ENCODE measurements around the gene SOX13.
"Not testable (repeated sequence)": the region's sequence is repeated elsewhere in the genome, so short reads cannot be mapped to it uniquely, and the experiment has no call there.

The SOX13 gene

DNA sequence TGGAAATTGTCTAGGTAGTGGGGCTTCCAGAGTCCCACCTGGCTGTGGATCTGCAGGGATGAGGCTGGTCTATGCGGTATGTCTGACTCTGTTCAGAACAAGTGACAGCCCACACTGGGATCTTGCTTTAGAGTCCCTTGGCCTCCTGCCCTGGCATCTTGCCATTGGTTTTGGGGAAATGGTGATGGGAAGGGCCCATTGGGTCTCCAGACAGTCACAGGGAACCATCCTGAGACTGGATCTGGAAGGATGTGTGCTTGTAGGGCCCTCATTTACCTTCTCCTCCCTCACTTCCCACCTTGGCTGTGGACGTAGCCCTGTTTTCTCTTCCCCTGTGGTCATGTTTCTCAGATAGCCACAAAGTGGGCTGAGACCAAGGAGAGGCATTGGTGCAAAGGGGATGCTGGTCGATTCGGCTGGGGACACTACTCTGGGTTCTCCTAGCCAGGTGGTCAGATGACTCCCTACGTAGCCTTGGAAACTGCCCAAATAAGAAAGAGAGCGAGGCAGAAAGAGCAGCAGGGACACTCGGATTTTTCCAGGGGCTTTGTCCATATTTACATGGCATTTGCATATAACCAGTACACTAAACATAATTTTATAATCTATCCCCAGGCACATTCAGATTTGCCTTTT, 15.1 kb downstream of the SOX13 start:
- no peak for DNase-seq

DNA sequence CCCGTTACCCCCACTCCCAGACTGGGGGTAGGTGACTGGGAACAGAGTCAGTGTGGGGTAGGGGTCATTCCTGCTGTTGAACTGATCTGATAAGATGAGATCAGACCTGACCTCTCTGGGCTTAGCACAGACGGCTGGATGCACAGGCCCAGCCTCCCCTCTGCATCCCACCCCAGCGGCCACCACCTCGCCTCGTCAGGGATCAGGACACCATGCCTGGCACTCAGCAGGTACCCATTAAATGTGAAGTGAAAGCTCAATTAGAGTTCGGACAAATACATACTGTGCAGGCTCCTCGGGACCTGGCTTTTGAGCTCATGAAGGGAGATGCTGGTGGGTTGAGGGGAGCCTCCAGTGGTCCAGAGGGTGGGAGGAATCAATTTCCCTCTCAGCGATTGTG, 15.7 kb downstream of the SOX13 start:
- DNase-seq: no peak

DNA sequence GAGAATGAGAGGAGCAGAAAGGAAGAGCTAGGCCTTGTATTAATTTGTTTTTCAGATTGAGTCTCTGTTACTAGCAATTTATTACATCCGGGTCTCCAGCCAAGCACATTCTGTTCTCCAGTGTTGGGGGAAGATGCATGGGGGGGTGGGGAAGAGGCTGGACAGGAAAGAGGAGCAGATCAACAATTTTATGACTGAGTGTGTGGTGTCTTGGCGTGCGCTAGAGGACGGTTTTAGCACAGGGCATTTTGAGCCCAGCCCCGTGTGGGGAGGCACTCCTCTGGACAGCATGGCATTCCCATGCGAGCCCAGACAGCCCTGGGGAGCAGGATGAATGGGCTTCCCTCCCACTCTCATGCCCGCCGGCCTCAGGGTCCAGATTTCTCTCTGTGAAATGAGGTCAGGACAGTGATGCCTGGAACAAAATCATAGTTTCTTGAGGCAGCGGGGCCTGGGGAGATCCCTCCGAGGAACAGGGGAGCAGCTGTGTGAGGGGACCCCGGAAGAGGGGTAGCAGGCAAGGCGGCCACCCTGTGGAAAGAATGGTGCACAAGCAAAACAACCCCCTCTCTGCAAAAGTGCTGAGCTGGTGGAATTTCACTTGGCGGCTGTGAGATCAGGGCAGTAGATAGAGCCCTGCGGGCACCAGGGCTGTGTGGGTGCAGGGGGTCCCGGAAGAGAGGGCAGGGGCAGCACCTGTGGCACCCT, 16.3 kb downstream of the SOX13 start:
- DNase-seq: no peak

DNA sequence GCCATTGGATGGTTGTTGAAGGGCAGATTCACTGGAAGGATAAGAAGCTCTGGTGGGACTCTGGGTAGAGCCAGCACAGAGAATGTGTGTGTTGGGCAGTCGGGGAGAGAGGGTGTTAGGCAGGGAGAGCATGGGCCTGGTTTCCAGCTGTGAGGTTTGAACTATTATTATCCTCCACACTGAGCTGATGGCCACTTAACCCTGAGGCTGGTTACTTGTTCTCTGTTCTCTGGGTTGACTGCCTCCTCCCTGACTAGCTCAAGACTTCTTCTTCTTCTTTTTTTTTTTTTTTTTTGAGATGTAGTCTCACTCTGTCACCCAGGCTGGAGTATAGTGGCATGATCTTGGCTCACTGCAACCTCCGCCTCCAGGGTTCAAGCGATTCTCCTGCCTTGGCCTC, 17.2 kb downstream of the SOX13 start:
- DNase-seq: not testable (repeated sequence)

DNA sequence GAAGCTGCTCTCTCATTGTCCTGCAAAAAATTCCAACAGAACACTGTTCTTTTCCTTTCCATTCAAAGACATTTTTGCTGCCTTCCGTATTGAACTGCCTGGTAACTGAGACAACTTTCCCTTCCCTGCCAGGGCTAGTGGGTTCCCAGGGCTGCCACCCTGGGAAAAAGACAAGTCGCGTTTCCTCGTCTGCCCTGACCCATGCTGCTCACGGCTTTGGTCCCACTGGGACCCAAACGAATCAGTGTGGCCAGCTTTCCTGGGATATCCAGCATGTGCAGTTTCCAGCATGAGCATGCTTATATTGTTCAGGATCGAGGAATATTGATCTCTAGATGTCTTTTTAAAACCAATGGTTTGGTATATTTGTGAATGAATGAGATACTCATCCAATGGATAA, 18.2 kb downstream of the SOX13 start:
- DNase-seq: no peak

DNA sequence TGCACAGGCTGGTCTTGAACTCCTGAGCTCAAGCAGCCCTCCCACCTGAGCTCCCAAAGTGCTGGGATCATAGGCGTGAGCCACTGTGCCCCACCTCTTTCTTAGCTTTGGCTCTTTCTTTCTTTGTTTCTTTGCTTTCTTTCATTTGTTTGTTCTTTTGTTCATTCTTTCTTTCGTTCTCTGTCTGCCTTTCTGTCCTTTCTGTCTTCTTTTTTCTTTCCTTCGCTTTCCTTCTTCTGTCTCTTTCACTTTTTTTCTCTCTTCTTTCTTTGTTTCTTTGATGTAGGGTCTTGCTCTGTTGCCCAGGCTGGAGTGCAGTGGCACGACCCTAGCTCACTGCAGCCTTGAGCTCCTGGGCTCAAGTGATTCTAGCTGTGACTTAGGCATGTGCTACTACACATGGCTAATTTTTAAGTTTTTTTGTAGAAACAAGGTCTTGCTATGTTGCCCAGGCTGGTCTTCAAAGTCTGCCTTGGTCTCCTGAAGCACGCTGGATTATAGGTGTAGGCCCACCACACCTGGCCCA, 18.9 kb downstream of the SOX13 start:
- DNase-seq: no peak

DNA sequence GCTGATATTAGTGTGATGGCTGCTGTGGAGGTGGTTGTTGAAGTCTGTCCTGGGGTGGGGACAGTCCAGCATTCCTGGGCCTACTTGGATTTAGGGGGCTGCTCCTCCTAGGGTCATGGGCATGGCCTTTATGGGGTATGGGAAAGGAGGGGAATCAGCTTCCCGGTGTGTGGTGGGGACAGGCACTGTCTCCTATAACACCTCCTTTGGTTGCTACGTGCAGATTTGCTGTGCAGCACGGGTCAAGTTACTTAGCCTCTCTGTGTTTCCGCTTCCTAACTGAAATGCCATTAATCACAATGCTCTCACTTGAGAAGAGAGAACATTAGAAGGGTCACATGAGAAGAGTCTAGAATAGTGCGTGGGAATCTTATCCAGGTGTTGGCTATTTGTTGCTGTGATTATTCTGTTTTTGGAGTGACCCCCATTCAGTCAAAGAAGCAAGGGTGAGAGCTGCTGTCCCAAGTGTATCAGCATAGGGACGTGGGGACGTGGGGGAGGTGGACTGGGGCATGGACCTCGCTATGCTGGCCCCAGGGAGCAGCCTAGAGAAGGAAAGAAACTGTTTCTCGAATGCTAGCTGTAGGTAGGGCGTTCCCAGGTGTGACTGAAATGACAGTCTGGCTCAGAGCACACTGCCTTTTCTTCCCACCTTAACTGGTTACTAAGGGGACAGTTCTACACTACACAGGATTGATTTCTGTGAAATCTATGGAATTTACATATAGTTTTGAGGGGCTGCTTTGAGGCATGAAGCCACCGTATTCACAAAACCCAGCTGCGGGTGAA, 19.9 kb downstream of the SOX13 start:
- DNase-seq: no peak

DNA sequence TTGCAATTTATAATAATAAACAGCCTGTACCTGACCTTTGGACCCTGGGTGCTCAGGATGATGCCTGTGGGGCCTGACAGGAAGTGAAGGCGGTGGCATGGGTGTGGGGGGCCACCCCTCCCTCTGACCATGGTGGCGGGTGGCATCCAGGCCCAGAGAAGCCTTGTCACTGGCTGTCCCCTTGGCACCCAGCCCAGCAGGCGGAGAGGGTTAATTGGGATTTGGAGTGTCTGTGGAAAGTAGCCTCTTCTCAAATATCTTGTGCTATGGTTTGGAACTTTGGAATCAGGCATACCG, 20.5 kb downstream of the SOX13 start:
- DNase-seq: no peak

DNA sequence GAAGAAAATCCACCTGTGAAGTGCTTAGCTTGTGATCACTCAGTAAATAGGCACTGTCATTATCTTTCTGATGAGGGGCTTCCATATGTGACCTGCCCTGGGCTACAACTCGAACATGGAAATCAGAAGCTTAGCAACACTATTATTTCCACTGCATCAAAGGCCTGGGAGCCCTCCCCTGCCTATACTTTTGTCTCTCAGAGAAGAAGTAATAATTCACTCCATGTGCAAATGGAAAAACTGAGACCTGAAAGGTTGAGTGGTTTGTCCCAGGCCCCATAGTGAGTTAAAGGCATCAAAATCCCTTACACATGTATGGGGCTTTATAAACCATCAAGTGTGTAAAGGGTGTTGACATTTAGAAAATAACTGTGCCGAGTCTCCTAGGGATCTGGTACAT, 20.9 kb downstream of the SOX13 start:
- no peak for DNase-seq

DNA sequence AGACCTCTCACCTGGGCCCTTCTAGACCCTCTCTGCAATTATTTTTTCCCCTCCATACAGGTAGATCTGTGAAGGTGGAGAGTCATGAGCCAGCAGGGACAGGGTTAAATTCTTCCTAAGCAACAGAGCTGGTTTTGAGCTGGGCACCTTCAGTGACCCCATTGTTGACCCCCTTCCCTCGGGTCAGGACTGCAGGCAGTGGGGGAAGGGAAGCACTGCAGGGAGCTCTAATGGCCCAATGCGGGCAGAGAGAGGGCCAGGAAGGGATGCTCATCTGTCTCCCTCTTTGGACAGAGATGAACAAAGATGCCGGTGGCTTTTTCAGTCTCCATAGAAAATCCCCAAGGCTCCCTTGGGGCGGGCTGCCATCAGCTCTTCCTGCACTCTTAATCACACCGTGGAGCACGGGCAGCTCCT, 21.4 kb downstream of the SOX13 start:
- no peak for DNase-seq

DNA sequence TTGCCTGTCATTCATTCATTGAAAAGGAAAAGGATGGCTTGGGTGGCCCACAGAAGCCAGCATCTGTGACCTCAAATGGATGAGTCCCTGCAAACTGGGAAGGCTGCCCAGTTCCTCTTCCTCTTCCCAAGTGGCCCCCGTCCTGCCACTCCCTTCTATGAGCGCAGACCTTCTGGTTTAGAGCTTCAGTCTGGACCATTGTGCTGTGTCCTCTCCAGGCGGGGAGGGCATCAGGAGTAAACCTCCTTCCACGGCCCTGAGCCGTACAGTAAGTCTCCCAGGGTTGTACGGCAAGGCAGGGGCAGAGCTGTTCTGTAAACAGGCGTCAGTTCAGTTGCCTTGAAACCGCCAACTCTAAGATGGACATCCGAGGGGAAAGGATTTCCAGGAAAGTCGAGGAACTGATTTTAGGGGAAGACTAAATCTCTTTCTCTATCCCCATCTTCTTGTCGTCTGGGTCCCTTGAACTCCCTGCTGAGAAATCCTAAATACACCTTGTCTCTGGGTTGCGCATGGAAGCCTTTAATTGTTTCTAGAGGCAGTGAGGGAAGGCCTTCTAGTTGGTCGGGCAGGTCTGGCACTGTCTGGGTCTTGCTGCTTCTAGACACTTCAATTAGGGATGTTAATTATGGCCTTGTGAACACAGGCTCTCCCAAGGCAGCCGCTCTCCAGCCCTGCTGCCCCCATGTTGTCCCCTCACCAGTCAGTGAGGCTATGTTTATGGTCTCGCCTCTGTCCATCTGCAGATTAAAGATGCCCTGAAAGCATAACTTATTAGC, 22.1 kb downstream of the SOX13 start:
- DNase-seq: no peak

DNA sequence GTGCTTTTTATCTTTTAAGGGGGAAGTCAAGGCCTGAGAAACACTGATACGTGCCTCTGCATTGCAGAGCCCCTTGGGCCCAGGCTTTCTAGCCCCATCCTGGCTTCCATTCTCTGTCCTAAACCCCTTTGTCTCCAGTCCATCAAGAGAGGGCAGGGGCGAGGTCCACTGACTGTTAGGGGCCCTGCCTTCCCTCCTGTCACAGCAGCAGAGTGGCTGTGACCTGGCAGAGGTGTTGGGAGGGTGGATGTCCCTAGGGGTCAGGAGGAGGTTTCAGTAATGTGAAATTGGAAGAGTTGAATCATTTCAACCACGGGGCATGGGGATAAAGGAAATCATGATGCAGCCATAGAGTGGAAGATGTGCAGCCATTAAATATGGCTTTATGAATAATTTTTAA, 24.0 kb downstream of the SOX13 start:
- no peak for DNase-seq

DNA sequence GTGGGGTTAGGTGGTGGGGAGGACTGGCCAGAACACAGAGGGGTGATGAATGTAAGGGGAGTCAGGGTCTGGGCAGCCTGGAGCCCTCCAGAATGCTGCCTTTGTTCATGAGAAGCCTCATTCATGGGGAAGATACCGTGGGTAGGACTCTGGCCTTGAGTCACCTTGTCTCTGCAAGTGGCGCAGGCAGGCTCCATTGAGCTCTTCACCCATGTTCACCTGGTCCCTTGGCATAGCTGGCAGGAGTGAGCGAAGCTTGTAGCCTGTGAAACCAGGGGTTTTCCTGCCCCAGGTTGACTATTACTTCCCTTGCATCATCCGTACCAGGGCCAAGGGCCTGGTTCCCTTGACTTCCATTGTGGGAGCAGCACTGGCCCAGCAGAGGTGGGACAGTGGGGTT, 25.8 kb downstream of the SOX13 start:
- DNase-seq: no peak

DNA sequence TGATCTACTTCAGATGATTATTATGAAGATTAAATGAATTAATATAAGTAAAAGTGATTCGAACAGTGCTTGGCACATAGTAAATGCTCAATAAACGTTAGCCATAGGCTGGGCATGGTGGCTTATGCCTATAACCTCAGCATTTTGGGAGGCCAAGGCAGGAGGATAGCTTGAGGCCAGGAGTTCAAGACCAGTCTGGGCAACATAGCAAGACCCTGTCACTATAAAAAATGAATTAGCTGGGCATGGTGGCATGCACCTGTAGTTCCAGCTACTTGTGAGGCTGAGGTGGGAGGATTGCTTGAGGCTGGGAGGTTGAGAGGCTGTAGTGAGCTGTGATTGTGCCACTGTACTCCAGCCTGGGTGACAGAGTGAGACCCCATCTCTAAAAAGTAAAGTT, 26.8 kb downstream of the SOX13 start:
- not testable (repeated sequence) for DNase-seq

DNA sequence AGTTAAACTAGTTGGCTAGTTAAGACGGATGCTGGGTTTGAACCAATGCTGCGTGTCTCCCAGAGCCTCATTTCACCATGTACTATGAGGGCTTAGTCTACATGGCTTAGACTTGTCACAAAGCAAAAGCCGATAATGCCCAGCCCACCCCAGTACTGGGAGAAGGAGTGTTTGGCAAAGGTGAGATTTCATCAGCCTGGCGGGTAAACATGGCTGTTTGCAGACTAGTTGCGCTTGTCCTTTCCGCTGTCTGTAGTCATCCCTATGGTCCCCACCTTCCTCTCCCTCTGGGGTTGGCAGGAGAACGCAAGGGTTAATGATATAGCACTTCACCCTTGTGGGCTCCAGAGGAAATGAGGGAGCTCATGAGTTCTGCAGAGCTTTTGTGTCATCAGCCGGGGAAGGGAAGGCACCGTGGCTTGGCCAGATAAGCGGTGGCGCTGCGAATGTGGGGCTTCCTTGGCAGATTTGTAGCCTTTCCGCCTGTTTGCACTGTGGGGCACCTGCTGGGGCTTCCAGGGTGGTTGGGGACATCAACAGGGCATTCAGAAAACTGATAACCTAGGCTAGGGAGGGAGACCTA, 29.2 kb downstream of the SOX13 start:
- no peak for DNase-seq

DNA sequence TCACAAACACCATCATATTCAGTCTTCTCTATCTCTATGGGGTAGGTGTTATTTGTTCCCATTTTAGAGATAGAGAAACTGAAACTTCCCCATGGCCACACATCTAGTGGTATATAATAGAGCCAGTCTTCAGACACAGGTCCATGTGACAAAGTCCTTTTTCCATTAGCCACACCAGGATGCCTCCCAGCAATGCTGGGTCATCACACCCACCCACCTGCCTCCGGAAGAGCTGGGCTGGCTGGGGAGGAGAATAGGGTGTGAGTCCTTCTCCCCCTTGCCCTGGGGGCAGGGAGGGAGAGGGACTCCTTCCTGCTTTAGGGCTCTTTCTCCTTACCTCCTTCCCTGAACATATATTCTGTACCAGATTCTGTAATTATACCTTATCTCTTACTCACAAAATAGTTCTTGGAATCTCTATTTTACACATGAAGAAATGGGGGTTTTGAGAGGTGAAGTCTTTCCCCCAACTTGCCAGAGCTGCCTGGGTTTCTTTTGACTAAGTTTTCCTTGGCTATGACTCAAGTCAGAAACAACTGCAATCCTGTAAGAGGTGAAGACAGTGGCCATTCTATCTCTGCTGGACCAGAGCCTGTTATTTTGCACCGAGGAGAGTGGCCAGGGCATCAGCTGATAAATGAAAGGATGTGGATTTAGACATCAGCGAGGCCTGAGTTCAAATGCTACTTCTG, 30.0 kb downstream of the SOX13 start:
- DNase-seq: no peak

DNA sequence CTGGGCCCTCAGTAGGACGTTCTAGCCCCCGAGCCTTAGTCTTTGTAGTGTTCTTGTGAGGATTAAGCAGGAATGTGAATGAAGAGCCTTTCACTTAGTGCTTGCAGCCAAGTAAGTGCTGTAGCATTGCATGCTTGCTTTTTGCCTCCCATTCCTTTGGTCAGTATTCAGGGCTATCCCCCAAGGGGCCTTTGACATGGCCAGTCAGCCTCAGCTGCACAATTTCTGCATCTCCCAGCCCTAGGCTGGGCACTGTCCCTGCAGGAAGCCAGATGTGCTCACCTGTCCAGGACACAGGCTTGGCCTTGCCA, 30.5 kb downstream of the SOX13 start:
- no peak for DNase-seq

DNA sequence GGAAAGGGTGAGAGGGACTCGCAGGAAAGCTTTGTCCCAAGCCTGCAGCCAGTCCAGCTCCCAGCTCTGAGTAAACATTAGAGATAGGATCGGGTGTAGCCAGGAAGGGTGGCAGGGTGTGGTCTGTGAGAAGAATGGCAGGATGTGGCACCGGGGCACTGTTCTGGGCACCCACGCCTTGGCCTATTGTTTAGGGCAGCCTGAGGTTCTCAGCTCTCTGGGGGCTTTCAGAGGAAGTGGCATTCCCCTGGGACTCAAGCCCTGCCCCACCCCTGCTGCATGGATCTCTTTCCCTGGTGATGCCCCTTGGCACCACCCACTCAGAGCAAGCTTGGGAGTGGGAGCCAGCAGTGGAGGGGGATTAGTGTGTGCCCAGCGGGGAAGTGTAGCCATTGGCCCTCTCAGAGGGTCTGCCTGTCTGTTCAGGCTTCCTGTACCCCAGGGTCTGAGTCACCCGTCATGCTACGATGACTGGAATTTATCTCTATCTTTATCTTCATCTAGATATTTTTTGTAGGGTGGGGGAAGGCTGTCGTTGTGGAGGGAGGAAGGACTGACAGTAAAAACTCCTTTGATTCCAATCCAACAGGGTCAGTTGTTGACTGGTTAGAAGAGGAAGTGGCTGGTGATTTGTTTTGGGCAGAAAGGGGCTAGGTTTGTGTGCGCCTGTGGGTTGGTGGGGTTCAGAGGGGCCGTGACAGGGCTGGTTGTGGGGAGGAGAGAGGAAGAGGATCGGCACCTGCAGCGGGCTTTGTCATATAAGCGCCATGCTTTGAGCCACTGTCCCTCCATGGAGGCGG, 31.6 kb downstream of the SOX13 start:
- no peak for DNase-seq

DNA sequence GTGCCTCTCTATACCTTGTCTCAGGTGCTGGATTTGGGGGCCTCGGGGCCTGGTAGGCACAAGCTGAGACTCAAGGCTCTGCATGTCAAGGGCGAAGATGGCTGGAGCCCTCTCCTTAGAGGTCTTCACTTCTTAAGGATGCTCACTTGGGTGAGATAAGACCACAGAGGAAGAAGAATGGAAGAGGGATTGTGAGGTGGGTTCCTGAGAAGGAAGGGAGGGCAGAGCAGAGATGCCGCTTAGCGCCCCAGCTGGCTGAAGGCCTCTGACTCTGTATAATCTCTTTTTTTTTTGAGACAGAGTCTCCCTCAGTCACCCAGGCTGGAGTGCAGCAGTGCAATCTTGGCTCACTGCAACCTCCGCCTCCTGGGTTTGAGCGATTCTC, 32.2 kb downstream of the SOX13 start:
- no peak for DNase-seq

DNA sequence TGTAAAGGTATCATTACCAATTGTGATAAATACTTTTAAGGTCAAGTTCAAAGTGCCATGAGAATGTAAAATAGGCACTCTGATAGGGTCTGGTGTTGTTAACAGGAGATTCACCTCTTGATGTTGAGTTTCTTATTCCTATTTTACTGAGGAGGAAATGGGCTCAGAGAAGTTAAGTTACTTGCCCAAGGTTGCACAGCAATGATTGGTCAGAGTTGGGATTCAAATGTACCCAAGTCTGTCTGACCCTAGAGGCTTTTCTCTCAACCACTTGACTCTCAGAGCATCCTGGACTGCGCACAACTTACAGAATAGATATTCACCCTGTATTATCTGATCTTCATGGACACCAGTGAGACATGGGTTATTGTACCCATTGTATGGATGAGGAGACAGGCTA, 33.9 kb downstream of the SOX13 start:
- no peak for DNase-seq

DNA sequence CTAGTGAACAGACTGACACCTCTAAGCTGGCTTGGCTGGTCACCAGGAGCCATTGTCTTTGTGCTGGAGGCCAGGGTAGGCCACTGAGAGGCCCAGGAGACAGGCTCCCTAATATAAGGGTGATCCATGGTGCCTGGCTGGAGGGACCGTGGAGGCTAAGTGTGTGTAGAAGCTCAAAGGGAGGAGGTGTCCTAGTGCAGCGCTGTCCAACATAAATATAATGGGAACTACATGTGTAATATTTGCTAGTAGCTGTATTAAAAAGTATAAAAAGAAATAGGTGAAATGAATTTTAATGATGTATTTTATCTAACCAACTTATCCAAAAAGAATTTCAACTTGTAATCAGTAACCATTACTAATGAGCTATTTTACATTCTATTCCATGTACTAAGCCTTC, 35.0 kb downstream of the SOX13 start:
- no peak for DNase-seq
